Amygdala (tissue), 56 donors: ENCODE results near the gene FNIP2.
"Not testable (repeated sequence)": the region's sequence is repeated elsewhere in the genome, so short reads cannot be mapped to it uniquely, and the experiment has no call there.

Experiments
- DNase-seq, 56 donors: peaks; one replicate each; lab custom pipeline; 2025; lab: John Stamatoyannopoulos, UW

FNIP2 gene

GRCh38 chr4:158811704-158812103, 42.9 kb downstream of the FNIP2 start:
- peak in 1 of 56 donors; percentile 19 for DNase-seq

- DNase-seq = no peak
Observed at GRCh38 chr4:158812133-158812532, 43.3 kb downstream of the FNIP2 start.

GRCh38 chr4:158812543-158812942, 43.7 kb downstream of the FNIP2 start:
- no peak for DNase-seq

GRCh38 chr4:158813113-158813512, 44.3 kb downstream of the FNIP2 start:
- no peak for DNase-seq

- DNase-seq = no peak
Observed at GRCh38 chr4:158814207-158814606, 45.4 kb downstream of the FNIP2 start.

DNA sequence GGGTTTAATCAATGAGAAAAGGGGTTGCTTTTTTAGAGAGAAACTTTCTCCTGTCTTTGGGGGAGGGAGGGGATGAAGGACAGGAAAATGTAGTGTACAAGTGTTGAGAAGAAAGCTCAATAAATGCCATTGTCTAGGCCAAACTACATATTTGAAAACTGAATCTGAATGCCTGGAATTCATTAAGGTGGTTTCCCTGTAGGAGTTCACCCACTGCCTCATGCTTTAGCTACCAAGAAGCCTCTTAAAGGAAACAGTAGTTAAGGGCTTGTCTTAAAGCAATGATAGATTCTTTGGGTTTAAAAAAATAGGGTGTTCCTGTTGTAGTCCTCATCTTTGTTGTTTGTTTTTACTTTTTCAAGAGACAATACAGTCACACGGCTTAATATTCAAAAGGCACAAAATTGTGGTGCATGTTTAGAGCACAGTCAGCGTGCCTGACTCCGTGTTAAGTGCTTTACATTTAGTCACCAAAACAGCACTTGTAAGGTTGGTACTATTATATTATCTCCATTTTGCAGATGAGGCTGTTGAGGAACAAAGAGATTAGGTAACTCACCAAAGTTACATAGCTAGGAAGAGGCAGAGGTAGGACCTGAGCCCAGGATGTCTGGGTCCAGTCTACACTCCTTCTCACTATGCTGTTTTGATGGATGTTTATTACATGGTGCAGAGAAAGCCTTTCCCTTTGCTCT, 46.0 kb downstream of the FNIP2 start:
- DNase-seq = no peak

DNA sequence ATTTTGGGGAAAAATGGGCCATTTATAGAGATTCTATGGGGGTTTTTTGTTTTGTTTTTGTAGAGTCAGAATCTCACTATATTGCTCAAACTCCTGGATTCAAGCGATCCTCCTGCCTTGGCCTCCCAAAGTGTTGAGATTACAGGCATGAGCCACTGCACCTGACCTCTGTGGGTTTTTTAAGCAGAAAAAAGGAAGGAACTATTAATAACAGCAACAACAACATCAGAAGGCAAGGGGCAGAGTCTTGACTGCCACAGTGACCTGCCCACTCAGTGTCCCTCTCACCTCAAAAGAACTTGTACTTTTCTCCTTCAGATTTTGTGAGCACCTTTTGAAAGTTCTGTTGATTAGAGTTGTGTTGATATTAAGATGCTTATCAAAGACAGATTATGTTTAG, 48.1 kb downstream of the FNIP2 start:
- no peak for DNase-seq

DNA sequence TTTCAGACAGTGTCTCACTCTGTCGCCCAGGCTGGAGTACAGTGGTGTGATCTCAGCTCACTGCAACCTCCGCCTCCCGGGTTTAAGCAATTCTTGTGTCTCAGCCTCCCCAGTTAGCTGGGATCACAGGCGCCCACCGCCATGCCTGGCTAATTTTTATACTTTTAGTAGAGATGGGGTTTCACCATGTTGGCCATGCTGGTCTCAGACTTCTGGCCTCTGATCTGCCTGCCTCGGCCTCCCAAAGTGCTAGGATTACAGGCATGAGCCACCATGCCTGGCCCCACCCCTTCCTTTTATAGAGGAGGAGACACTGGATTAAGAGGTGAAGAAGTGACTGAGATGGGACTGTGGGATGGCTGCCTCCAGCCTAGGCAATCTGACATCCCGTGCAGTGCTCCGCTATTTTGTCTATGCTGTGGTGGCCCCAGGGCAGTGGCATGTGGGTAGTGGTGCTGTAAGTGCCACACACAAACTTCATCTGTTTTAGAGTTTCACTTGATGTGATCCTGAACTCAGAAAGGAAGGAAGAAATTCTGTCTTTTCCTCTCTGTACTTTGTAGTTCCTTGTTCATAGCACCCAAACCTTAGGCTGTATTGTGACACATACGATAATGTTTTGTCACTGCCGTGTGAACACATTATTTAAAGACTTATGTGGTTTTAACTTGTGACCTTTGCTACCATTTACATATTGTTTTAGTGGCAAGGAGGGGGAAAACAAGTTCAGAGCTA, 48.9 kb downstream of the FNIP2 start:
- DNase-seq = no peak

DNA sequence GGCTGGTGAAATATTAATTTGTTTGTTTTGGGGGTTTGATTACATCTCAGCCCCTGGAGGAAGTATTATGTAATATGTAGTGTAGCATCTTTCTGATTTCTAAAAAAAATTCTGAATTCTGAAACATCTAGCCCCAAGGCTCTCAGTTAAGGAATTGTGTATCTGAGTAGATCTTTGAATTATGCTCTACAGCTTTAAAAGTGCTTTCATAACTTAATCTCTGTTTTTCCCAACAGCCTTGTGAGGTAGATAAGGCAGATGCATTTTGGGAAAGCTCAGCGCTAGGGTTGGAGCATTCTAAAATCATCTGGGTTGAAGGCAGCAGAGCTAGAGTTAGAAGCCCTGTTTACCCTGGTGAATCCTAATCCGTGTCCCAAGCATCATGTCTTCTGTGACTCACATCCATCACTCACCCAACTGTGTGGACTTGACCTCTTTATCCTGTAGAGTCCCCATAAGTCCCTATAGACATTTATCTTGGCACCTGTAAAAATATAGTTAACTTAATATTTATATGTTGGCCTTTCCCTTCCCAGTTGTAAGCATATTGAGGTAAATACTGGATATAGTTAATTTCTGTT, 49.8 kb downstream of the FNIP2 start:
- DNase-seq = no peak

- DNase-seq = no peak
Observed at GRCh38 chr4:158819942-158820786, 51.3 kb downstream of the FNIP2 start.

GRCh38 chr4:158821228-158821971, 52.6 kb downstream of the FNIP2 start:
- DNase-seq = no peak

- no peak for DNase-seq
Observed at GRCh38 chr4:158822348-158822747, 53.5 kb downstream of the FNIP2 start.

GRCh38 chr4:158823461-158823873, 54.6 kb downstream of the FNIP2 start:
- DNase-seq = no peak

GRCh38 chr4:158824425-158825274, 55.8 kb downstream of the FNIP2 start:
- no peak for DNase-seq

DNA sequence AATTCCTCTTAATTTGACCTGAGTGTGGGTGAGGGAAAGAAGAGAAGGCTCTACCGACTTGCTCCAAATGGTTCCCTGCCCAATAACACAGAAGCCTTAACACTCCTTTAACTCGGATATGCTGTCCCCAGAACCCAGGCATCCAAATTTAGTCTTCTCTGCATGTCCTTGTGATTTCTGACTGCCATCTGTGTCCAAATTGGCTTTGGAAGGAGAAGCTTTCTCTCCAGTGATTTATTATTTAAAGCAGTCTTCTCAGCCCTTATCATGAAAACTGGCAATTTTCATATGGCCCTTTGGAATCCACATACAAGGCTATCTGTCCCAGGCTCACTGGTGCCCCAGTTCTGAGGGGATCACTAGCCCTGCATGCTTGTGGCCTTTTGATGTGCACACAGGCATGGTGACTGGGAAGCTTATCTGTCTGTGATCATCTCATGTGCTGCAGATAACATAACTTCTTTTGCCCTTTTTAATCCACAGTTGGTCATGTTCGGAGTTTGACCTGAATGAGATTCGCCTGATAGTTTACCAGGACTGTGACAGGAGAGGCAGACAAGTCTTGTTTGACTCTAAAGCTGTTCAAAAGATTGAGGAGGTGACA, 56.7 kb downstream of the FNIP2 start:
- peak in 1 of 56 donors; percentile 5 for DNase-seq

GRCh38 chr4:158826057-158826456, 57.2 kb downstream of the FNIP2 start:
- no peak for DNase-seq

DNA sequence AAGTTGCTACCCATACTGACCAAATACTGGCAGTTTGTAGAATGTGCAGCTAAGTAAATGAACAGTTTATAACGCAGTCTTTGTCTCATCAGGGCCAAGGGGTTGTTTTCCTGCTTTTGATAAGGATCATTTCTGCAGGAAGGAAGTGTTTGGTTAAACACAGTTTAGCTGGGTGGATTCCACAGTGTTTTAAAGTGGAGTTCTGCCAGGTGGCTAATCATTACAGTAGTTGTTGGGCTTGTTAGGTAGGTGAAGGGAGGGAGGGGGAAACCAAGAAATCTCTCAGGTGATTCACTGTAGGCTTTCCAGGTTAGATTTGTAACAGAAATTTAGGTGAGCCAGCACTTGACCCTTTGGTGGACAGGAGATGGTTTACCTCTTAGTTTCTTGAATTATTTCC, 58.1 kb downstream of the FNIP2 start:
- no peak for DNase-seq

DNA sequence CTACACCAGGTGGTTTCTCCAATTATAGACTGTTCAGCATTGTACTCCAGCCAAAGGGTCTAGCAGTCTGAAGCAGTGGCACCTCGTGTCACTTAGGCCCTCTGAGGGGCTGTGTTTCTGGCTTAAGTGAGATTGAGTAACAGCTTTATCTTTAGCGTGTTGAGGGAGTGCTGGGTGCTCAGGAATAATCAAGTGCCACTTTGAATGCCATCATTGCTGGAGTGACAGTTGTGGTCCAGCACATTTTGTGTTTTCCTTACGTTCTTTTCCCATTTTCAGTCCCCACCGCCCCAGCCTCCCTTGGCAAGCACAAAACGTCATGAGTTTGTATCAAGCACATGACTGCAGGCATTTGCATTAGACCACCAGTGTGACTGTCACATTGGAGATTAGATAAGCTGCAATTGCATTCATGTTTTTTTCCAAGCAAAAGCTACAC, 58.7 kb downstream of the FNIP2 start:
- DNase-seq = peak in 1 of 56 donors; percentile 31

DNA sequence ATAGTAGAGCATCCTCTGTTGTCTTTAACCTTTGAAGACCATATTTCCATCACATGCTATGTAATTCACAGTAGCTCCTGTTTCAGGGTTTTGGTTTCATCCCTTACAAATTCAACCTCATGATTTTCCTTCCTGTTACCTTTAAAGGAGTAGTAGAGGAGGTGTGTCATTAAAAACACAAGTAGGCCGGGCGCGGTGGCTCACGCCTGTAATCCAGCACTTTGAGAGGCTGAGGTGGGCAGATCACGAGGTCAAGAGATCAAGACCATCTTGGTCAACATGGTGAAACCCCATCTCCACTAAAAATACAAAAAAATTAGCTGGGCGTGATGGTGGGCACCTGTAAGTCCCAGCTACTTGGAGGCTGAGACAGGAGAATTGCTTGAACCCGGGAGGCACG, 59.3 kb downstream of the FNIP2 start:
- DNase-seq = not testable (repeated sequence)
